SIG-M5 treated with dmso at 0.1 percent for 504 hours (cell line): Measurements from ENCODE around the gene ULBP1.
A peak's percentile ranks its signal among the peaks of the same experiment; 100 is the strongest.
"Not testable (repeated sequence)": the region's sequence is repeated elsewhere in the genome, so short reads cannot be mapped to it uniquely, and the experiment has no call there.

Source experiments
- DNase-seq: peaks from one replicate; lab custom pipeline; 2025; ENCODE audit not compliant: unreplicated experiment; lab: John Stamatoyannopoulos, UW

The ULBP1 gene

DNA sequence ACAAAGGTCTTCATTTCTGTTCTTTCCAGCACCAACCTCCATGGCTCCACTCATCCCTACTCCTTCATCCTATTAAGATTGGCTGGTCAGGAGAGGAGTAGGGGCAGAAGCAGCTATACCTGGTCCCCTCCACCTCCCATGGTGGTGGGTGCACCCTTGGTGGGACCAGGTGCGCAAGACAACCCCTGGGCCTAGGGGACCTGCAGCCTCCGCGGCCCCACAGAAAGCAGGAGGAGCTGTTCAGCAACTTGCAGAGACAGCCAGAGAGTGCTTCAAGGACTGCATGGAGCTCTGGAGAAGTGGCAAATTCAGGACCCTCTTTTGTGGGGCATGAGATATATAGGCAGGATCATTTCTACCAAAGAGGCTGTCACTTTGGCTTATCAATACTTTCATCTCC is 12.1 kb upstream of the ULBP1 start:
- DNase-seq = no peak

DNA sequence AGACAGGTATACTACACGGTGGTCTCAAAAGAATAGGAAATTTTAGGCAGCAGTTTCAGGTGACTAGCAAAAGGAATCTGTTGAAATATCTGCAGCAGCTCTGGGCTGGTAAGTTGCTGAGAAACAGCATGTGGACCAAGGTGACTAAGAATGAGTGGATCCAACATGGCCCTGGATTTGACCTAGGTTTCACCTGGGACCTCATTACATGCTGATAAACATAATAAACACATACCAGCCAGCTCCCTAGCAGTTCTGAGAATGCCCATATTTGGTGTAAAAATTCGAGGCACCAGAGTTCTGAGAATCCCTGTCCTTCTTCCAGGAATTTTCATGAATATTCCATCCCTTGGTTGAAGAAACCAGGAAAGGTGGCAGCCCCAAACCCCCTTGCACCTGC is 10.4 kb upstream of the ULBP1 start:
- DNase-seq = not testable (repeated sequence)

GRCh38 chr6:149953934-149954327 is 9.8 kb upstream of the ULBP1 start:
- DNase-seq = not testable (repeated sequence)

DNA sequence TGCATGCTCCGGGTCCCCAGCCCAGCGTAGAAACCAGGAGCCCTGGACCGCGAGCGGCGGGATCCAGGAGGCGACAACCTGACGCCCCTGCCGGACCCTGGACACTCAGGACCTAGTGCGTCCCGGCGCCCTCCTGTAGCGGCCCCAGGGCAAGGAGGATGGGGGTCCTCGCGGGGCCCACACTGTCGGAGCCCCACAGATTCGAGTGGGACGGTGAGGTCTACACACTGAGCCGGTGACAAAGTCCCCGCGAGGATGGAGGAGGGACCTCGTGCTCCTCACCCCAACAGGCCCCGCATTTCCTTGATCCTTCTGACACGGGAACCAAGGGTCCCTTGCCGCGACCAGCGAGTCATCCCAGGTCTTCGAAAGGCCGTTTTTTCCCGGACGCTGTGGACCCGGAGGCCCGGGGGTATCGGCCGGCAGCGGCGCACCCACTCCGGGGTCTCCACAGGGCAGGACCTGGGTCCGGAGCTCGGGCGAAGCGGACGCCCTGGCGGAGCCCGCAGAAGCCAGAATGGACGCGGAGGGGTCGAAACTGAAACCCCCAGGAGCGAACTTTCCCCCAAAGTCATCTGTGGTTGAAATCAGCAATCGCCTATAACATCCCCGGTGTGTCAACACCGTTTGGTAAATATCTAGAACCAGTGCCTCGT is 9.3 kb upstream of the ULBP1 start:
- DNase-seq = not testable (repeated sequence)

DNA sequence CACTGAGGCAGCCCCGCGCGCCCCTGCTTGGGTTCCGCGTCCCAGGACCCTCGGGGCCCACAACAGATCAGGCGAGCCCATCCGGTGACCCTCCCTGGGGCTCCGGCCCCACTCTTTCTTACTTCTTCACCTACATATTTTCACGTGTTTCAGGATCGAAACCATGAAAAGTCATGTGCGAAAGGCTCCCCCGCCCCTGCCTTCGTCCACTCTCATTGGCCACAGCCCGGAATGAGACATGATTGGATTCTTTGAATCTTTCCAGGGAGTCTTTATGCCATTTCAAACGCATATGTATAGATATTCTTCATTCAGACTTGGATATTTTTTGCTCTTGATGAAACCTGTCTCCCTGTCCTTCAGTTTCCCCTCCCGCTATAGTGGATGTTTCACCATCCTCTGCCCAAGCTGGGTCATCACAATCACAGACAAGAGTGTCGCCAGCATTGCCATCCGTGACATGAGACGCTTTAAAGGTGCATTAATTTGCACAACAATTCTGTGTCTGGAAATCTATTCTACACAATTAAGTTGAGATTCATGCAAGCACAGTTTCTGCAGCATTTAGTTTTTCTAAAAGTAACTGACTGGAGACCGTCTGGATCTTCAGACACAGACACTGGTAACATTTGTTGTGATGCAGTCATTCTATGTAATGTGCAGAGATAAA is 8.6 kb upstream of the ULBP1 start:
- not testable (repeated sequence) for DNase-seq

DNA sequence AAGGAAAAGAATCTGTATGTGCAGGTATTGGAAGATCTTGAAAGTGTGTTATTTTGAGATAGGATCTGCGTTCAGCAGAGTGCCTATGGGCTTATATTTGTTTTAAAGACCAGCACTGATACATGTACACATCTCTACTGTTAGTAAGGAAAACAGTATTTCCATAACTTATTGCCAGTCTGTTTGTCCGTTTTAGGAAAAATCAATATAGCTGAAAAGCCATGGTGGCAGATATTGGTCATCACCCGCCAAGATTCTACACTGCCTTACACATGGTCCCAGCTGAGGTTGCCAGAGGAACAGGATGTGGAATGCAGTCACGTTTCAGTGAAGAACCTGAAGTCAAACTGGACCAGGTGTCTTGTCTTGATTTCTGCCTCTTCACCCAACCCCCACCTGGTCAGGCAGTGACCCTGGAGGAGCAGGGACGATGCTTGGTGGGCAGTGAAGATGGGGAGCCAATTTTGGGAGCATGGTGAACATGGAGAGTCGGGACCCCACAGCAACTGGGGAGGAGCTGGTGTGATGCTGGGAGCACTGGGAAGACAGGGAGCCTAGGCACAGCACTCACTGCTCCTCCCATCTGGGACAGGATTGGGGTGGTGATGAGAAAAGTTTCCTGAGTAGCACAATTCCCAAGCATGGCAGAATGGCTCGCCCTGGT is 8.0 kb upstream of the ULBP1 start:
- not testable (repeated sequence) for DNase-seq

GRCh38 chr6:149958124-149958523 is 5.6 kb upstream of the ULBP1 start:
- not testable (repeated sequence) for DNase-seq

GRCh38 chr6:149959806-149960205 is 3.9 kb upstream of the ULBP1 start:
- not testable (repeated sequence) for DNase-seq

DNA sequence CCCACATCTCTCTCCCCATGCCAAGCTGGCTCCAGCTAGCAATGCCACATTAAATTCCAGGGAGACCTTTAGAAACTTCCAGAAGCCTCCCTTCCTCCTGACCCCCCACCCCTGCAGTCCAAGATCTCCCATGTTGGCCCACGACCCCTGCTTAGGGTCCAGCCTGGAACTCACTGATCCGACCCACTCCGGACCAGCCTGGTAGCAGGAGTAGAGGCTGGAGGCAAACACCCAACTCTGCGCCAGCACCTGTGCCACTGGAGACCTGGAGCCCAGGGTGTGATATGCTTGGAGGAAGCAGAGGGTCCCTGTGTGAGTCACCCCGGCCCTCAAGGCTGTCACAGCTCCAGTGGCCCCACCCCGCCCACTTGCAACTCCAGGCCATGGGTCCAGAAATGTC is 3.3 kb upstream of the ULBP1 start:
- no peak for DNase-seq

DNA sequence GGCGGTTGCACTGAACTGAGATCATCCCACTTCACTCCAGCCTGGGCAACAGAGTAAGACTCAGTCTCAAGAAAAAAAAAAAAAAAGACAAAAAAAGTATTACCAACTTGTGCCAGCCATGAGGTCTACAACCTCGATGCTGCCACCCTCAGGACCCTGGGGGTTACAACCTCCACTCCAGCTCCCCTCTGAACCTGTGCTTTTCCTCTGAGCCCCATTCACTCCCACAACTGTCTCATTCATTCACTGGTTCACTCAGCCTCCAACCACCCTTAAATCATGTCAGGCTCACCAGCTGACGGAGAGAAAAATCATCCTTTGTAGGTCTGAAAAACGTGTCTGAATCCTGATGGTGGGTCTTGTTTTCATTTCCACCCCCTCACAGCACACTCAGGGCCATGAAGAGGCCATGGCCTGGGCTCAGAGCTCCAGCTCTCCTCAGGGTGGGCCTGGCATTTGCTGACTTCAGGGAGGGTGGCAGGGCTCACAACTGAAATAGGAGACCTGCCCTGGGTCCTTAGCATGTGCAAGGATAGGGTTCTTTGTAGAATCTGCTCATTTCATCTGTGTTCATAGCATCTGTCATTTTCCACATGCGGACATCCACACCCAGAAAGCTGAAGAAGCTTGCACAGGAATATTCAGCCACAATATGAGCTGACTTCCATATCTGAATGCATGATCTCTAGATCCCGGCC is 1.9 kb upstream of the ULBP1 start:
- DNase-seq = peak; percentile 34

DNA sequence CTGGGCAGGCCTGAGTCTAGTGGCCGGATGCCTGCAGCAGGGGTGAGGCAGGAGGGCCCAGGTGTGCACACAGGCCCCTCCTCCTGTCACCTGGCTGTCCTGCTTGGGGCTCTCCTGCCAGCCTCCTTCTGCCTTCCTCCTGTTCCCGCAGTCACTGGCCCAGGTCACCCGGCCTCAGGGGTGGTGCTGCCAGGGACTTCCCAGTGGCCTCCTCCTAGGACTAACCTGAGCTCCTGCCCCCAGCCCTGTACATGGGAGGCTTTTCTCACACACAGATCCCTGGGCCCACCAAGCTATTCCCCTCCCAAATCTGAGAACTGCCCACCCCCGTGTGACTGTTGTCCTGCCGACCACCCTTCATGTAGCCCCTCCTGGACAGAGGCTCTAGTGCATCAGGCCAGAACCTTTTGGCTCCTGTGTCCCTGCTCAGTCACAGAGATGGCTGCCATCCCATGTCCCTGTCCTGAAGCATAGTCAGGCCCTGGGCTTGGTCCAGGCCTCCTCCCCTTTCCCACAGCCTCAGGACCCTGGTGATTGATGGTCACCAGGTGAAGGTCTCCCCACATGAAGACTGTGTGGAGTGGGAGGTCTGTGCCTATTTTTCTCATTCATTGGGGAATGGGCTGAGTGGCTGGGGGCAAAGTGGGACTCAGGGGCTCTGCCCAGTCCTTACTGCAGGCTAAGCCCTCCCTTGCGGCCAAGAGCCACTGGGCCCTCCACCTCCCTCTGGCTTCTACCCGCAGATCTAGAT is 1.1 kb upstream of the ULBP1 start:
- no peak for DNase-seq

DNA sequence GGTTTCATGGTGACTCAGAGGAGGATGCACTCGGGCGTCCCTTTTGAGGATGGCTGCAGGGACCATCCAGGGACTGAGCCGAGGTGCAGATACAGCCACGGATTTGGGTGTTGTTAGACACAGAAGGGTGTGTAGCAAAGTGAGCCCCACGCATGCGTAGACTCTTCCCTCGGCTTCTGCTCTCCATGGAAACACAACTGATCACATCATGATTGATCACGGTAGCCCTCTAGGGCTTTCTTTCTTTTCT is 606 bp upstream of the ULBP1 start:
- no peak for DNase-seq

DNA sequence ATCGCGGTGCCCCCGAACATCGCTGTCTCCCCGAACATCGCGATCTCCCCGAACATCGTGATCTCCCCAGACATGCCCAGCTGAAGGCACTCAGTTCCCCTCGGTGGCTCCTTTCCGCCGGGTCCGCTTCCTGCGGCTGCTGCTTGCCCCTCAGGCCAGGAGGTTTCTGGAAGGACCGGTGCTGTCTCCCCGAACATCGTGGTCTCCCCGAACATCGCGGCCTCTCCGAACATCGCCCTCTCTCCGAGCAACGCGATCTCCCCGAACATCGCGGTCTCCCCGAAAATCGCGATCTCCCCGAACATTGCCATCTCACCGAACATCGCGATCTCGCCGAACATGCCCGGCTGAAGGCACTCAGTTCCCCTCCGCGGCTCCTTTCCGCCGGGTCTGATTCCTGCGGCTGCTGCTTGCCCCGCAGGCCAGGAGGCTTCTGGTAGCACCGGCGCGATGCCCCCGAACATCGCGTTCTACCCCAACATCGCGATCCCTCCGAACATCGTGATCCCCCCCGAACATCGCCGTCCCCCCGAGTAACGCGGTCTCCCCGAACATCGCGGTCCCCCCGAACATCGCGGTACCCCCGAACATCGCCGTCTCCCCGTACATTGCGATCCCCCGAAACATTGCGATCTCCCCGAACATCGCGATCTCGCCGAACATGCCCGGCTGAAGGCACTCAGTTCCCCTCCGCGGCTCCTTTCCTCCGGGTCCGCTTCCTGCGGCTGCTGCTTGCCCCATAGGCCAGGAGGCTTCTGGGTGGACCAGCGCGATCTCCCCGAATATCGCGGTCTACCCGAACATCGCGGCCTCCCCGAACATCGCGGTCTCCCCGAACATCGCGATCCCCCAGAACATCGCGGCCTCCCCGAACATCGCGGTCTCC is 808 bp downstream of the ULBP1 start:
- no peak for DNase-seq

DNA sequence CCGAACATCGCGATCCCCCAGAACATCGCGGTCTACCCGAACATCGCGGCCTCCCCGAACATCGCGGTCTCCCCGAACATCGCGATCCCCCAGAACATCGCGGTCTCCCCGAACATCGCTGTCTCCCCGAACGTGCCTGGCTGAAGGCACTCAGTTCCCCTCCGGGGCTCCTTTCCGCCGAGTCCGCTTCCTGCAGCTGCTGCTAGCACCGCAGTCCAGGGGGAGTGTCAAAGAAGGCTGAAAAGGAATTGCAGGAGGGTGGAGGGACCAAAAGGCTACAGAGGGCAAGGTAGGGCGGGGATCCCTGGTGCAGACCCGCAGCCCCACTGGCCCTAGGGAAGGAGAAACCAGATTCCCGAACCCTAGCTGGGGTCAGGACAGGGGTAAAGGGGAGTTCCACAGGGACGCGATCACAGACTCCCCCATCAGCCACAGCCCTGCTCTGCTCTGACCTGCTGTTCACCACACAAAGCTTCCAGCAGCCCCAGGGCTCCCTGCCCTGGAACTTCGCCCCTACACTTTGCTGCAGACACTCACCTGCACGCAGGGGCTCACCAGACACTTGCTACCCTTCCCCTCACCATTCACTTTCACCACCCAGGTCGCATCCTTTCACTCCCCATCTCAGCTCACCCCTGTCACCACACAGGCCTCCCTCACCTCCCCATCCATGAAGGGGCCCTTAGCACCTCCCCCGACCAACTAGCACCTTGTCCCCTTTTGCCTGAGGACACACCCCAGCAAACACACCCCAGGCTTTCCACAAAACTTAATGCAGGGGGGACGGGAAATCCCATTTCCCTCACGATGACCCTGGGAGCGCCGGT is 1.7 kb downstream of the ULBP1 start:
- DNase-seq = no peak

DNA sequence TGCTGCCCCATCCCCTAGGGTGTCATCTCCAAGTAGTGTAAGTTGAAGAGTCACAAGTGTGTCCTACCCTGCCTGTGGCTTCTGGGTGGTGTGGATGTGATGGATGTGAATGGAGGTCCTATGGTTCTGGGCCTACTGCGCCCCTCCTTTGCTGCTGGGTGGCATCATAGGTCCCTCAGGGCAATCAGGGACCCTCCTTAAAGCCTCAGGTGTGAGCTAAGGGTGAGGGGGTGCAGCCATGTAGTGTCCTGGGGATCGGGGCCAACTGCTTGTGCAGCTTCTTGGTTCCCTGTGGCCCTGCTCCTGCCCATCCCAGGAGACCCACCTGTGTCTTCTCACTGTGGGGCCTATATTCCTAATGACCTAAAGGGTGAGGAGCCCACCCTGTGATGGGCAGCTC is 2.6 kb downstream of the ULBP1 start:
- DNase-seq = not testable (repeated sequence)

- DNase-seq = no peak
Observed at GRCh38 chr6:149967591-149967990, 3.8 kb downstream of the ULBP1 start.

GRCh38 chr6:149967999-149968398 is 4.3 kb downstream of the ULBP1 start:
- DNase-seq = not testable (repeated sequence)

GRCh38 chr6:149968909-149969308 is 5.2 kb downstream of the ULBP1 start:
- DNase-seq = not testable (repeated sequence)

- DNase-seq = no peak
Observed at GRCh38 chr6:149969635-149970034, 5.9 kb downstream of the ULBP1 start.
